Stimulated activated CD4-positive, alpha-beta T cell treated with anti-CD3 and anti-CD28 coated beads, TNF-alpha, amount 100 ng/mL, for 24 hours (primary cell): ENCODE results near the gene PGK2.

Experiments used
- DNase-seq, 3 experiments: peaks; one replicate each; pipeline ENCODE4 v3.0.0-alpha.2; 2020; ENCODE audit warnings: low read depth in 3 of 3

PGK2 gene

GRCh38 chr6:49736017-49736508, 51.0 kb downstream of the PGK2 start:
- DNase-seq, result no peak
